IMR-90 (cell line): ENCODE measurements around the gene GNAS-AS1. TPM values are rescaled to one million over a fixed set of nuclear protein-coding genes. Genes with fewer than 3 reads are reported as not detected.

Experiments
- ATAC-seq: fragments of 200-7000 bp; cut with Tn5 transposase; 2 replicates; pipeline ENCODE4 v1.9.1; 2020; ENCODE audit warnings: low read depth, mild to moderate bottlenecking, moderate library complexity
- BruUV-seq: library from RNA; stranded (reverse); fragments of 400-500 nt; replicated peaks from 2 replicates; lab custom pipeline; 2021; lab: Mats Ljungman, UMichigan
- CTCF ChIA-PET: fragments of 300-600 bp; formaldehyde crosslinking; extraction: SDS; loops from one replicate; lab custom pipeline; 2021; ENCODE audit warnings: antibody characterized with exemption; lab: Yijun Ruan, JAX
- POLR2A ChIA-PET: fragments of 300-600 bp; sonication (Branson Sonifier 250); formaldehyde crosslinking; loops from one replicate; lab custom pipeline; 2022; ENCODE audit warnings: antibody characterized with exemption; ENCODE audit not compliant: unreplicated experiment; lab: Charles Lee
- DNase-seq: peaks from one replicate; pipeline ENCODE4 v3.0.0; 2013
- H2AFZ ChIP-seq: replicated peaks from 2 replicates; pipeline ENCODE3; 2013; ENCODE audit warnings: low read length, mild to moderate bottlenecking; ENCODE audit not compliant: poor library complexity
- H2AK5ac ChIP-seq: 2 replicates; pipeline ENCODE4 v1.6.1; 2013; ENCODE audit warnings: low read depth, low read length, inconsistent platforms
- H2AK9ac ChIP-seq: replicated peaks from 2 replicates; pipeline ENCODE3; 2013; ENCODE audit warnings: mild to moderate bottlenecking, low read depth, low read length, moderate library complexity; ENCODE audit not compliant: poor library complexity
- H2BK120ac ChIP-seq: 2 replicates; pipeline ENCODE4 v1.6.1; 2013; ENCODE audit warnings: low read depth, low read length, inconsistent platforms
- H2BK15ac ChIP-seq: 3 replicates; pipeline ENCODE4 v1.6.1; 2013; ENCODE audit warnings: low read depth, low read length, inconsistent platforms
- H2BK20ac ChIP-seq: 2 replicates; pipeline ENCODE4 v1.6.1; 2013; ENCODE audit warnings: low read depth, mild to moderate bottlenecking, inconsistent platforms, low read length, moderate library complexity
- H2BK5ac ChIP-seq: 2 replicates; pipeline ENCODE4 v1.6.1; 2013; ENCODE audit warnings: mild to moderate bottlenecking, low read depth, low read length, inconsistent platforms; ENCODE audit not compliant: poor library complexity, severe bottlenecking
- H3K14ac ChIP-seq: replicated peaks from 2 replicates; pipeline ENCODE4 v1.6.1; 2013; ENCODE audit warnings: low read depth, low read length, inconsistent platforms
- H3K18ac ChIP-seq: 2 replicates; pipeline ENCODE4 v1.6.1; 2013; ENCODE audit warnings: low read depth, low read length, control low read depth
- H3K23ac ChIP-seq: 2 replicates; pipeline ENCODE4 v1.6.1; 2013; ENCODE audit warnings: low read depth, low read length, inconsistent platforms
- H3K27ac ChIP-seq: 2 replicates; pipeline ENCODE4 v1.5.1; 2013; ENCODE audit warnings: mild to moderate bottlenecking, control low read depth, low read length; ENCODE audit not compliant: insufficient read depth
- H3K27me3 ChIP-seq: 2 replicates; pipeline ENCODE4 v1.6.1; 2013; ENCODE audit warnings: low read length; ENCODE audit not compliant: control insufficient read depth, insufficient read depth
- H3K36me3 ChIP-seq: 2 replicates; pipeline ENCODE4 v1.6.1; 2013; ENCODE audit warnings: low read length, mixed read lengths; ENCODE audit not compliant: control insufficient read depth, insufficient read depth
- H3K4ac ChIP-seq: 2 replicates; pipeline ENCODE4 v1.6.1; 2013; ENCODE audit warnings: low read depth, low read length, inconsistent platforms
- H3K4me1 ChIP-seq: 2 replicates; pipeline ENCODE4 v1.6.1; 2013; ENCODE audit warnings: low read length, mixed read lengths; ENCODE audit not compliant: control insufficient read depth, insufficient read depth
- H3K4me2 ChIP-seq: 2 replicates; pipeline ENCODE4 v1.6.1; 2013; ENCODE audit warnings: low read depth, mild to moderate bottlenecking, control low read depth, low read length, moderate library complexity
- H3K4me3 ChIP-seq: 2 replicates; pipeline ENCODE4 v1.5.1; 2013; ENCODE audit warnings: low read depth, mild to moderate bottlenecking, control low read depth, low read length, moderate library complexity; ENCODE audit not compliant: insufficient read depth
- H3K56ac ChIP-seq: 2 replicates; pipeline ENCODE4 v1.6.1; 2013; ENCODE audit warnings: low read length, inconsistent platforms; ENCODE audit not compliant: insufficient read depth; ENCODE audit errors: extremely low read depth
- H3K79me1 ChIP-seq, 2 experiments: 2 replicates each; pipeline ENCODE4 v1.6.1; 2013; ENCODE audit warnings: low read length in 2 of 2, inconsistent platforms in 1 of 2, low read depth in 1 of 2
- H3K9ac ChIP-seq: 2 replicates; pipeline ENCODE4 v1.6.1; 2013; ENCODE audit warnings: low read depth, low read length, control low read depth
- H3K9me1 ChIP-seq: 2 replicates; pipeline ENCODE4 v1.6.1; 2013; ENCODE audit warnings: low read length, inconsistent platforms; ENCODE audit not compliant: insufficient read depth
- H3K9me3 ChIP-seq: 2 replicates; pipeline ENCODE4 v1.6.1; 2013; ENCODE audit warnings: low read length; ENCODE audit not compliant: control insufficient read depth, insufficient read depth
- H4K20me1 ChIP-seq: 2 replicates; pipeline ENCODE4 v1.6.1; 2013; ENCODE audit warnings: low read length, inconsistent platforms; ENCODE audit not compliant: insufficient read depth
- H4K5ac ChIP-seq: 2 replicates; pipeline ENCODE4 v1.6.1; 2013; ENCODE audit warnings: mild to moderate bottlenecking, low read depth, low read length, control low read depth
- H4K8ac ChIP-seq, 2 experiments: 2 replicates each; pipeline ENCODE4 v1.6.1; 2013; ENCODE audit warnings: low read depth in 2 of 2, low read length in 2 of 2, control low read depth in 1 of 2, inconsistent platforms in 1 of 2
- H4K91ac ChIP-seq: 2 replicates; pipeline ENCODE4 v1.6.1; 2013; ENCODE audit warnings: low read depth, low read length, inconsistent platforms; ENCODE audit not compliant: insufficient read depth
- BHLHE40 ChIP-seq: fragments of 150-350 bp; IDR thresholded peaks from 2 replicates; pipeline ENCODE4 v1.6.1; 2016; ENCODE audit warnings: mild to moderate bottlenecking, low read depth, low read length
- MAZ ChIP-seq: IDR thresholded peaks from 2 replicates; pipeline ENCODE4 v1.6.1; 2012; ENCODE audit warnings: low read depth, mild to moderate bottlenecking, low read length, improper control_type of control experiment, moderate library complexity, borderline replicate concordance
- POLR2A ChIP-seq: IDR thresholded peaks from 2 replicates; pipeline ENCODE4 v1.6.1; 2012; ENCODE audit warnings: mild to moderate bottlenecking, low read depth, low read length
- RAD21 ChIP-seq: IDR thresholded peaks from 2 replicates; pipeline ENCODE4 v1.6.1; 2012; ENCODE audit warnings: low read length, improper control_type of control experiment
- WGBS, 2 experiments: methylation state at CpG; one replicate each; pipeline versions ENCODE4 v1.1.5 to v1.1.7; 2013; ENCODE audit warnings: missing lambda C conversion rate in 2 of 2; ENCODE audit not compliant: insufficient read length in 1 of 2; ENCODE audit errors: extremely low coverage in 2 of 2; 5-methylcytosine and 5-hydroxymethylcytosine counted together
- dilution Hi-C: fragments of 300-500 bp; cut with HindIII; formaldehyde crosslinking; loops from one replicate; pipeline ENCODE4 v1.14.3; 2018; ENCODE audit warnings: low sequenced_read_pairs; ENCODE audit not compliant: unreplicated experiment
- in situ Hi-C: fragments of 300-500 bp; cut with MboI; formaldehyde crosslinking; loops from 3 replicates; pipeline ENCODE4 v1.14.3; 2019; ENCODE audit warnings: low sequenced_read_pairs, inconsistent platforms, mixed read lengths
- intact Hi-C: fragments of 100-400 bp; cut with micrococcal nuclease; formaldehyde crosslinking; loops from 2 replicates; pipeline ENCODE4 v1.10.0; 2022
- polyA plus RNA-seq, 3 experiments: library from polyadenylated mRNA; depleted of rRNA; stranded (reverse); fragments of >200 nt; gene quantifications; 2 replicates each; pipeline ENCODE4 v1.2.3, GENCODE V29; 2012; ENCODE audit warnings: low replicate concordance in 1 of 3
- total RNA-seq: library from RNA; depleted of rRNA; stranded (reverse); fragments of >200 nt; gene quantifications from 2 replicates; pipeline ENCODE4 v1.2.3, GENCODE V29; 2012

Gene GNAS-AS1
- total and polyA plus RNA-seq, 2 of the 4 experiments (the other 2 are of a cell fraction), result 0.54 to 0.60 TPM

DNA sequence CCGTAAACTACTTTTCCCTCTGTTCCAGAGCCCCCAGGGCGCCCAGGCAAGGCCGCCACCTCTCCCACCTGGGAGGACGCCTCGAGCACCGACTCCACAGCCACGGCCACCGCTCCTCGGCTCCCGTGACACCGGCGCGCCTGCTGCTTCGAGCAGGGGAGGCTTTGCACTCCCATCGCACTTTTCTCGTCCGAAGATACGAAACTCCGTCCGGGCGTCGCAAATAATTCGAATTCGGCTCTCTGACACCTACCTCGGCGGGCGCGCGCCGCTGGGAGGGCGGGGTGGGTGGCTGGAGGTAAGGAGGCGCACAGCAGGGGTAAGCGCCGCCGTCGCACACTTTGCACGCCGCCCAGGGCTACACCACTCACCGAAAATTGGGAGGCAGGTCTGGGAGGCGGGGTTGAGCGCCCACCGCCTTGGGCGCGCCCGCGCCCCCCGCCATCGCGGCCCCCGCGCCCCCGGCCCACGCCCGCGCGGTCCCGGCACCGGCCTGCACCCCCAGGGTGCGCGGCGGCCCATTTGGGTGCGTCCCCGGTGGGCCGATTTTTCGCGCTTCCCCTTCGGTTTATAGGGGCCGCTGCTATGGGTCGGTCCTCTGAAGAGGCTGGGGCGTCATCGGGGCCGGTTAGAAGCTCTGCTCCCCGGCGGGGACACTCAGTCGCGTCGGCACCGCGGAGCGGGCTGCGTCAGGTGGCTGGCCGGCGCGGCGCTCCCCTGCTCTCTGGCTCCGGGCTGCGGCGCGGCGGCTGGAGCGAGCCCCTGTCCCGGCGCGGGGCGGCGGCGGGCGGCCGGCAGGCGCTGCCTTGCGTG lies 38.0 kb upstream of the GNAS-AS1 start:
- peak; percentile 72 for DNase-seq
- in situ Hi-C loops, result no loop called here

More for the DNA sequence above, 38.0 kb upstream of the GNAS-AS1 start:
- H3K36me3 ChIP-seq, result no peaks in the 10 kb centered on the region
- peak; percentile 33 for ATAC-seq
- H3K9ac ChIP-seq, result peak overlapping the region; percentile 88
- H3K9me1 ChIP-seq, result no peaks in the 10 kb centered on the region
- peak overlapping the region; percentile 89 for H4K5ac ChIP-seq
- no peak overlapping the region for H3K18ac ChIP-seq
- peak overlapping the region; percentile 100 for H3K4me3 ChIP-seq
- H3K9me3 ChIP-seq, result no peaks in the 10 kb centered on the region; the same call in 1 of the 2 replicates
- POLR2A ChIA-PET, result interaction anchor here (0.6 kb wide), 1 partner anchor 627 kb away, joined by 3 read pairs; no protein-coding TSS in a partner anchor
- H3K27me3 ChIP-seq, result peaks cover 7% of the 10 kb centered on the region
- H2BK5ac ChIP-seq, result peak overlapping the region; percentile 62
- dilution Hi-C loops, result no loop called here
- H3K79me1 ChIP-seq, result peaks cover 0 to 6% of the 10 kb centered on the region in 2 experiments; a peak in 1 of 4 replicates
- peak overlapping the region; percentile 62; the same call in 1 of the 2 replicates for H3K4ac ChIP-seq
- intact Hi-C loops, result no loop called here
- BruUV-seq, result no TSS peak
- TF ChIP-seq POLR2A (peak; percentile 98), RAD21 (no peak), BHLHE40 (peak; percentile 78), MAZ (peak; percentile 33; the same call in 1 of the 2 replicates)
- peak overlapping the region; percentile 88 for H3K4me2 ChIP-seq
- peak overlapping the region; percentile 77 to 93 for H4K8ac ChIP-seq
- no peak overlapping the region; the same call in 1 of the 2 replicates for H4K91ac ChIP-seq
- no peak overlapping the region for H2AK9ac ChIP-seq
- H3K14ac ChIP-seq, result 0 out of 2 replicates have a peak overlapping the region, but pooled peaks have one; percentile 33
- 0 out of 2 replicates have a peak overlapping the region, but pooled peaks have one; percentile 35 for H2AK5ac ChIP-seq
- H3K27ac ChIP-seq, result no peak overlapping the region; the same call in 1 of the 2 replicates
- peaks cover 10% of the 10 kb centered on the region; the same call in 1 of the 2 replicates for H4K20me1 ChIP-seq
- peak overlapping the region; percentile 75 for H3K23ac ChIP-seq
- H2AFZ ChIP-seq, result peak overlapping the region; percentile 91
- H2BK120ac ChIP-seq, result no peak overlapping the region
- no peak overlapping the region for H2BK20ac ChIP-seq
- no peaks in the 10 kb centered on the region; the same call in 1 of the 2 replicates for H3K4me1 ChIP-seq
- no peak overlapping the region for H2BK15ac ChIP-seq
- WGBS, 2 experiments, result 36% methylated on average over 38 of the region's 101 CpGs; no CpG with 5 or more reads in 1 of the 2 experiments
- CTCF ChIA-PET, result no interaction called here
- H3K56ac ChIP-seq, result no peak overlapping the region
